ENCODE results near the gene RASD1.
A peak's percentile ranks its signal among the peaks of the same experiment; 100 is the strongest.
"Not testable (repeated sequence)": the region's sequence is repeated elsewhere in the genome, so short reads cannot be mapped to it uniquely, and the experiment has no call there.

RASD1 gene

DNA sequence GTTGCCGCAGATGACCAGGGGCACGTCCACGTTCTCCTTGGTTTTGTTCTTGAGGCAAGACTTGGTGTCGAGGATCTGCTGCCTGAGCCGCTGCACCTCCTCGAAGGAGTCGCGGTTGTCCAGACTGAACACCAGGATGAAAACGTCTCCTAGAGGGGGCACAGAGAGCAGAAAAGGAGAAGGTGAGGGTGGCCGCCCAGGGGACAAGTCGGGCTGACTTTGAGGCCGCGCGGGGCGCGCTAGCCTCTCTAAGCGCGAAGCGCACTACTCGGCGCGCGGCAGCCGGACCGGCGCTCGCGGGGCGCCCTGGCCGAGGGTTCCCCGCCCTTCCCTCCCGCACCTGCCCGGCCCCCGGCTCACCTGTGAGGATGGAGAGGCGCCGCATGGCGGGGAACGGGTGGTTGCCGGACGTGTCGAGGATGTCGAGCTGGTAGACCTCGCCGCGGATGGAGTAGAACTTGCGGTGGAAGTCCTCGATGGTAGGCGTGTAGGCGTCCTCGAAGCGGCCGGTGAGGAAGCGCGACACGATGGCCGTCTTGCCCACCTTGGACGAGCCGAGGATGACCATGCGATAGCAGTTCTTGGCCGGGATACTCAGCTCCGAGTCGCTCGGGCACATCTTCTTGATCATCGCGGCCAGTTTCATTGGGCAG lies 533 bp downstream of the RASD1 start:
- no peak for DNase-seq

DNA sequence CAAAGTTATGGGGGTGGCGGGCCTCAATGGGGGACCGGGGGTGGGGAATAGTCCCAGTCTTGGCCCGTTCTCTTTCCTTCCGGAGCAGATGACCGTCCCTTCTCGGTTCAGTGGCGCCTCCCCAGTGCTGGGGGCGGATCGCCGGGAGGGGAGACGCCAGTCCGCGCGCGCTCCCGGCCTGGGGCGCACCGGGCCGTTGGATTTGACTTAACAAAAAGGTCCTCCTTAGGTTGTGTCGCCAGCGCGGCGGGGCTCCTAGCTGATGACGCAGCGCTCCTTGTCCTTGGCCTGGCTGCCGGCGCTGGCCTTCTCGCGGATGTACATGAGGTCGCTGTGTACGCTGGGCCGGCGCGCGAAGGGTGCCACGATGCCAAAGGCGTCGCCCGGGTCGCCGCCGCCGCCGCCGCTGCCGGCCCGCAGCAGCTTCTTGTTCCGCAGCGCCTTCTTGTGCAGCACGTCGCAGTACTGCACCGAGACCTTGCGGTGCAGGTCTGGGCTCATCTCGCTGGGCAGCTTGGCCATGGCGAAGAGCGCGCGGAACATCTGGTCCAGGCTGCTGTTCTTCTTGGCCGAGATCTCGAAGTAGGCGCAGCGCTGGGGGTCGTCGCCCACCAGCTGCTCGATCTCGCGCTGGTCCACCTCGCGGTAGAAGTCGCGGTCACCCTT lies 1.2 kb downstream of the RASD1 start:
- peak; percentile 91 for DNase-seq

DNA sequence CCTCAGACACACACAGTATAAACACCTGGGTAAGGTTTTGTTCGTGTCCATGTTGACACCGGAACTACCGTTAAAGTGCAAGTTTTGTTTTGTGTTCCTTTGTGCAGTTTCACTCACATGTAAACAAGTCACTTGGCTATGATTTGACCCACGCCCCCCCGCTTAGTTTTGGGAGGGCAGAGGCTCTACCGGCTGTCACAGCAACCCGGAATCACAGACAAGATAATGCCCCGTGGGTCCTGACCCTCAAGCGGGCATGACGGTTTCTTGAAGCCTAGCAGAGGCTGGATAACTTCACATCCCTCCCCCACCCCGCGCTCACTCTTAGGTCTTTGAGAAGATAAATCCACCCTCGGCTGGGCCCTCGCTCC lies 1.7 kb downstream of the RASD1 start:
- DNase-seq = peak; percentile 59

DNA sequence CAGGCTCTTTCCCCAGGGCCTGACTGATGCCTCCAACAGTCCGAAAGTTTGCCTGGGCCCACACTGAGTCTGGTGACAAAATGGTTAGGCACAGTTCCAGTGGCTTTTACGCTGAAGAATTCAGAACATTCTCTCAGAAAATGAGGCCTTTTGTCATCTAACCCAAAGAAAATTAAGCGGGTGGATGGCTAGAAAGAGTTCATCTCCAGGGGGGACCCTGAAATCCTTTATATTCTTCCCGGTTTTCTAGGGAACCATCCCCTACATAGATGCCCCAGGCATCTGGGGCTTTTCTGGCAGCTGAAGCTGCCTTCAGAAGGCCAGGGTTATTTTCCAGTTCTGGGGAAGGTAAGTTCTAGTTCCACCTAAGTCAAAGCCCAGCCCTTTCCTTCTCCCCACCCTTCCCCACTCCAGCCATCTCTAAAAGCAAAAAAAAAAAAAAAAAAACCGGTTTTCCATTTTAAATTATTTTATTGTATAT lies 2.2 kb downstream of the RASD1 start:
- DNase-seq = no peak

DNA sequence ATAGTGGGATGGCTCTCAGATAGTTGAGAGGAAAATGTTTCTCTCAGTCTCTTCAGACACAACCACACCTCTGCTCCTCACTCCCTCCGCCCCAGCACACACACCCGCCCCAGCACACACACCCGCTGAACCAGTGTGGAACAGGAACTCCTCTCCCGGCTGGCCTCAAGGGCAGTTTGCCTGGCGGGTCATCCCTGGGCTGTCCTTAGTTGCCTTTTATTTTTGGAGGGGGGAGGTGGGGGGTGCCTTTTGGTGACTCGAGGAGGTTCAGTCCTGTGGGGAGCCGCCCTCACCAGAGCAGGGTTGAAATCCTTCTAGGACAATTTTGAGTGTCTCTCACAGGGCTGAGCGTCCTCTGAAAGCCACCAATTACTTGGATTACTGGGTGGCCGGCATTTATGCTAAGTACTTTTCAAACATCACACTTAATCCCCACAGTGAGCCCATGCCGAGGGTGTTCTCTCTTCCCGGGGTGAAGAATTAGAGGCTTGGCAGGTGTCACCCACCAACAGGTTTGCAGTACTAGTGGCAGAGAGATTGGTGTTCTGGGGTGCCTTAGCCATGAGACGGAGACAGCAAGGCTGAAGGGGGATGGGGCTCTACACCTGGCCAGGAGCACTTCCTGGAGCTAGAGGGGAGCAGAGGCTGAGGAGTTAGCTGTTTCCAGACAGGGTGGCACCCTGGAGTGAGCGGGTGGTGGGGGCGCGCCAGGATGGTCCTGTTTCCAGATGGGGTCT lies 2.8 kb downstream of the RASD1 start:
- no peak for DNase-seq

DNA sequence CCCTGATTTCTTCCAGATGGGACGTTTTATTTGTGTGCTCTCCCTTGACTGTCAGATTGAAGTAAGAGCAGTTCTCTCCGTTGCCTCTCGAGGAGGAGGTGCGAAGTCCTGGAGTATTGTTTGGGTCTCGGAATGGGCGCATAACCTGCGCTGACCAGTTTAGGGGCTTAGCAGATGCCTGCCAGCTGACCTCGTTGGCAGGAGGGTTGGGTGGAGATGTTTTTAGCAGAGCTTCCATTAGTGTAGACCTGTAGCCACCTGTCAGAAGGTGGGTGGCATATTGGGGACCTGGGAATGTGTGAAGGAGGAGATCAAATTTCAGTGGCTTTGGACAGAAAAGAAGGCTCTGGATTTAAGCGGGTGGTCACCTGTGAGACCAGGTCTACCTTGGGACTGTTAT lies 3.6 kb downstream of the RASD1 start:
- DNase-seq = no peak

DNA sequence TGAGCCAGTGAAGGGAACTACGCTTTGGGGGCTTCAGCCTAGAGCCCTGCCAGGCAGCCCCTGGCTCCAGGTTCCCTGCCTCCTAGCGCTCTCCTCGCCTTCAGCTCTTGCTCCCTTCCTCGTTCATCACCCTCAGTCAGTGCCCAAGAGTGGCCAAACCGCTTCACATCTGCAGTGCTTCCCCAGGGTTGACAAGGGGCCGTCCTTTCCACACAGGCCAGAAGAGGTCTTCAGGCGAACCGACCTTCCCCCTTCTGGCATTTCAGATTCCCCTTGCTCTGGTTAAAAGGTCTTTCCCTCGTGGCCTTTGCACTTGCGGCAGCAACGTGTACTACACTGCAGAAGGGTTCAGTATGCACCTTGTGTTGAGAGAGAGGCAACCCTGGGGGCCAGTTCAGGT lies 4.1 kb downstream of the RASD1 start:
- DNase-seq = no peak

DNA sequence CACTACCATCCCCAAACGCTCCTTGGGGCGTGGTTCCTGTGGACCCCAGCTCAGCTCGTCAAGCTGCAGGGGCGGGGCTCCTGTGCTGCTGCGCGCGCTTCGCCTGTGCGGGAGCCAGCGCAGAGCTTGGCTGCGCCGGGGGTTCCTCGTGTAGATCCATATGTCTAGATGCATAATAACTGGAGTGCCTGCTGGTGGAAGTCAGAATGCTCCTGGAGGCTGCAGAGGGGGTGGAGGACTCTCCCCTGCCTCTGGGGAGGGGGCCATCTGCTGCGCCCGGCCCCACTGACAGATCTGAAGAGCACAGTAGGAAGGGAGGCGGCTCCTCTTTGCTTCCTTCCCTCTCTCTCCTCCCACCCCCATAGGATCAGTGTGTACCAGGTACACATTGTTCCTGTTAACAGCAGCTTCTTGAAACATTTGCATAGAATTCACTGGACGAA lies 4.6 kb downstream of the RASD1 start:
- peak; percentile 51 for DNase-seq

DNA sequence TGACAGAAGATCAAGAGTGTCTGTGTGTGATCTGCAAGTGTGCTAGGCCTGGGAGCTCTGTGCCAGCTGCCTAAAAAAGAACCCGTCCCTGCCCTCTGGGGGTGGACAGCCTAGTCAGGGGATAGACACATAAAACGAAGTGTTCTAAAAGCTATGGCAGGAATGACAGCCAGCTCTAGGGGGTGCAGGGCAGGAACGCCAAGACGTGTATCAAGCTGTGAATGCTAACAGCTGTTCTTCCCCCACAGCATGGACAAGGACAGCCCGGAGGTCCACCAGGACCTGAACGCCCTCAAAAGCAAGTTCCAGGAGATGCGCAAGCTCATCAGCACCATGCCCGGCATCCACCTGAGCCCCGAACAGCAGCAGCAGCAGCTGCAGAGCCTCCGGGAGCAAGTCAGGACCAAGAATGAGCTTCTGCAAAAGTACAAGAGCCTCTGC lies 5.1 kb downstream of the RASD1 start:
- peak; percentile 48 for DNase-seq

DNA sequence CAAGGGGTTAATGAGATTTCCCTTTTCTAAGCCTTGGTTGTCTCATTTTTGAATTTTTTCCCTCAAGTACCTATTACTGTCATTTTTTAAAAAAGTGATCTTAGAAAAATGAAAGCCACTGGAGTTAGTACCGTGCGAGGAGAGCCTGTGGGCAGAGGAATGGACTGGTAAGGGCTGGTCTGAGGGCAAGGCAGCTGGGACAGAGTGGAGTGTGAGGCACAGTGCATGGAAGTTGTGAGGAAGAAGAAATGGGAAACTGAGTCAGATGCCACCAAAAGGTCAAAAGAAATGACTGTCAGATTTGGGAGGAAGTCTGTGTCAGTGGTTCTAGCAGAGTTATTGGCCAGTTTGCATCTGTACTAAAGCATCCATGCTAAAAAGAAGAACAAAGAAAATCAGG lies 8.2 kb downstream of the RASD1 start:
- DNase-seq = no peak

DNA sequence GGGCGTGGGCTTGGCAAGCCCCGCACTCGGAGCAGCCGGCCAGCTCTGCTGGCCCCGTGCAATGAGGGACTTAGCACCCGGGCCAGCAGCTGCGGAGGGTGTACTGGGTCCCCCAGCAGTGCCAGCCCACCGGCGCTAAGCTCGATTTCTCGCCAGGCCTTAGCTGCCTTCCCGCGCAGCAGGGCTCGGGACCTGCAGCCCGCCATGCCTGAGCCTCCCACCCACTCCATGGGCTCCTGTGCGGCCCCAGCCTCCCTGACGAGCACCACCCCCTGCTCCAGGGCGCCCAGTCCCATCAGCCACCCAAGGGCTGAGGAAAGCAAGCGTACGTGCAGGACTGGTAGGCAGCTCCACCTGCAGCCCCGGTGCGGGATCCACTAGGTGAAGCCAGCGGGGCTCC lies 9.8 kb downstream of the RASD1 start:
- DNase-seq = not testable (repeated sequence)

DNA sequence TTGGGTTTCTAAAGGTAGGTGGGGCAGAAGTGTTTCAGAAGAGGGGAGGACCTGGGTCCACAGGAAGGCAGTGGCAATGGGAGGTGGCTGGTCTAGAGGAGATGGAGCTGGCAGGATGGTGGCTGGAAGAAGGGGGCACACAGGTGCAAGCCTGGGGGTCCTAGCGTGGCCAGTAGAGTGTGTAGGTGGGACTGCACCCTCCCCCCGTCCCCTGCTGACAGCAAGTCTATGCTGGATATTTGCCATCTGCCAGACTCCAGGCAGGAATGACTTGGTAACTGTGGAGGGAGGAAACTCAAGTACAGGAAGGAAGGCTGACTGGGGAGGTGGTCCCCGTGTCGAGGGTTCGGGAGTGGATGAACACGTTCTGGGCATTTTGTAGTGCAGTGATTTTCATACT lies 10.8 kb downstream of the RASD1 start:
- DNase-seq = no peak

DNA sequence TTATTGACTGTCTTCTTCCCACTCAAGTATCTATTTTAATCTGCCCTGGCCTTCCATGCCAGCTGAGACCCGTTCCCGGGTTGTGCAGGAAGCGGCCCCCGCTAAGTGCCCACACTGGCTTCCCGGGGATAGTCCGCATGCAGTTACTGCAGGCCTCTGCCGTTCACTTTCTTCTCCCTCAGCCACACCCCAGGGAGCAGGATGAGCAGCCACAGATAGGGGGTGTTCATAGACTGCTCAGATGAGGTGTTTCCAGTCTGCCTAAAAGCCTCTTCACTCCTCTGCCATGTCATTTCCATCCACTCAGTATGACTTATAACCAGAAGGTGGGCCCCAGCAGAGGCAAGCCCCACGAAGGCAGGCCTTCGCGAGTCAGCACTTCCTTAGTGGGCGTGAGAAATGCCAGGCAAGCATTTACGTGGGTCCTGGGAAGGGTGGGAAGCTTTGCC lies 11.7 kb downstream of the RASD1 start:
- no peak for DNase-seq

DNA sequence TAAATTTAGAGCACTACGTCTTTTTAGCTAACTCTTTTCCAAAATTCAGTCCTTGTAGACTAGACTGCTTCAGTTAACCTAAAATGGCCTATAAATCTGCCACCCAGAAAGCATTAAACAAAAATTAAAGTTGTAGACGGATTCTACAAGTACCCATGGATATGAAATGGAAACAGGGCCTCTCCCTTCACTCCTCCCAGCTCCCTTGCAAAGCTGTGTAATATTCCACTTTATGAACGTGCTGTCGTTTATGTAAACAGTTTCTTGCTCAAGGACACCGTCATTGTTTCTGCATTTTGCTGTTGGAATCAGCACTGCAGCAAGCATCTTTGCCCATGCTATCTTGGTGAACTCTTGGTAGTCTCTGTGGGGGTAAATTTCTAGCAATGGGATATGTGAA lies 14.3 kb downstream of the RASD1 start:
- DNase-seq = no peak

DNA sequence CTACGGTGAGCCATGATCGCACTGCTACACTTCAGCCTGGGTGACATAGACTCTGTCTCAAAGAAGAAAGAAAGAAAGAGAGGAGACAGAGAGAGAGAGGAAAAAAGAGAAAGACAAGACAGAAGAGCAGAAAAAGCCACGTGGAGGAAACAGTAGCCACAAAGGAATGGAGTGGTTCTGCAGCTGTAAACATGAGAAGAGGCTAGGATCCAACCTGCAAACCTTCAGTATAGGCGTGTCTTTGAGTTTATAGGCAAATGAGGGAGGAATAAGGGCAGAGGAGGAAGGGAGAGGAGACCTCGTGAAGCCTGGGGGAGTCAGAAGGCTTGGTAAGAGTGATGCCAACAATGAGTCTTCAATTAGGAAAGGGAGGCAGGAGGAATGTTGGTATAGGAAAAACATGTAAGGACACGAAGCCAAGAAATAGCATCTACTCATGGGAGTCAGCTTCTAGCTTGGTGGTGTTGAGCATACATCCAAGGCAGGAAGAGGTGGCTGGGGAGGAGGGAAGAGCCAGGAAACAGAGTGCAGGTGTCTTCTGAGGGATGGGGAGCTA lies 15.5 kb downstream of the RASD1 start:
- no peak for DNase-seq

DNA sequence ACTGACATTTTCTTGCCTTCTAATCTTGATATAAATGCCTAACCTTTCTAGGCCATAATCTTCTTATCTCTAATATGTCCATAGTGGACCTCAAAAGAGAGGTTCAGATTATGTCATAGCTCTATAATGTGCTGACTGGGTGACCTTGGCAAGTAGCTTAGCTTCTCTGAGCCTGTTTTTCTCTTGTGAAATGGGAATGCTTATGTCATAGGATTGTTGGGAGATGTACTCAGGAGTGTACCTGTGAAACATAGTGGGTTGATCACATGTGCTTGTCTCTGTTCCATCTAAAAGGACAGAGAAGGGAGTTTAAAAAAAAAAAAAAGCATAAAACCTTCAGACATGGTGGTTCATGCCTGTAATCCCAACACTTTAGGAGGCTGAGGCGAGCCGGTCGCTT lies 17.0 kb downstream of the RASD1 start:
- no peak for DNase-seq

DNA sequence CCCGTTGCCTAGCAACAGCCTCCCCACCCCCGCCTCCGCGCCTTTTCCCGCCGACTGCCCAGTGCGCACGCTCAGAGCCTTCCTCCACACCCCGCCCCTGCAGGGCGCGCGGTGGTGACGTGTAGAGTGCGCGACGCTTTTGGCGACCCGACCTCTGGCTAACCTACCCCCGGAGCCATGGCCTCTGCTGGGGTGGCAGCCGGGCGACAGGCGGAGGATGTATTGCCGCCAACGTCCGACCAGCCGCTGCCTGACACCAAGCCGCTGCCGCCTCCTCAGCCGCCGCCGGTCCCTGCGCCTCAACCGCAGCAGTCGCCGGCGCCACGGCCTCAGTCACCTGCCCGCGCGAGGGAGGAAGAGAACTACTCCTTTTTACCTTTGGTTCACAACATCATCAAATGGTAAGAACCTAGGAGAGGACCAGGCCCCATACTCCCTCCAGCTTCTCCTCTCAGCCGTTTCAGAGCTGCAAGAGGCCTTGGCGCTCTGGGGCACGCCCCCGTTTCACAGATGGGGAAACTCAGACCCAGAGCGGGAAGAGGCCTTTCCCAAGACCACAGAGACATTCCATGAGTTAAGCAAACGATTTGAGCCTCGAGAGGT lies 19.2 kb downstream of the RASD1 start, which contains the start of gene MED9:
Gene MED9 (plus strand): TSS at position 136 of the 603 bp plus-strand sequence. CDS start 42 bp downstream, at position 178.
- DNase-seq = peak; percentile 95

DNA sequence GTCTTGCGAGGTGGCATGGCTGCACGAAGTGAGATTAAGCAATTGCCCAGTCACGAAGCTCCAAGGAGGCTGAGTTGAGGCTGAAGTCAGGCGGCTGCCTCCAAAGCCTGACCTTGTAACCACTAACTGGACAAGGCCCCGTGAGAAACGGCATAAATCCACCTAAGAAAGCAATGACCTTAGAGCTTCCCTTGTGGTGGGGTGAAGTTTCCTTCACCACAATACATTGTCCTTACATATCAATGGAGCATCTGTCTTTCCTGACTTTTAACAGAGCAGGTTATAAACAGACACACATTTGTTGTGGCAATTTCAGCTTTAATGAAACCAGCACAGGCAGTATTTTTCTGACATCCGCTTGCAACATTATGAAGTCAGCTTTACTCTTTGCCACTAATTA lies 21.9 kb downstream of the RASD1 start:
- DNase-seq = no peak

DNA sequence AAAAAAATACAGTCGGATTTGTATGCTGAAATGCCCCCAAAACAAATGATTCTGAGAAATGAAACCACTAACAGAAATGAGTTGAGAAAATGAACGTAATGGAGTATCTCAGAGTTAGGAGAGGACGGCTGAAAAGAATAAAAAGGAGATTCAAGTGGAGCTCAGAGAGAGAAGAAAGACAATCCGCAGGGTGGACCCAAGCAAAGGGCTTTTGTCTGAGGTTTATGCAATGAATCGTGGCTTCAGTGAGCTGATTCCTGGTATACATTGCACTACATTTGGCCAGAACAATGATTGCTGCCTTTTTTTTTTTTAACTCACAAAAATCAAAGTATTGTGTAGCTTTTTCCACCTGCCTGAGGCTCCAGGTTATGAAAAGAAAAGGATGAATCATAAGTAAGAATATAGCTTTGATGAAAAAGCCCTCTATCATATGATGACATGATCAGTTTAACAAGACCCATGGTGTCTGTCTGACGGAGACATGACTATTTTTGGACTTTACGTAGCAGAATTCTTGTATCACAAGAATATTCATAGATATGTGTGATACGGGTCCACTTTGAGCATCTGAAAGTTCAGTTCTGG lies 23.8 kb downstream of the RASD1 start:
- DNase-seq = no peak

DNA sequence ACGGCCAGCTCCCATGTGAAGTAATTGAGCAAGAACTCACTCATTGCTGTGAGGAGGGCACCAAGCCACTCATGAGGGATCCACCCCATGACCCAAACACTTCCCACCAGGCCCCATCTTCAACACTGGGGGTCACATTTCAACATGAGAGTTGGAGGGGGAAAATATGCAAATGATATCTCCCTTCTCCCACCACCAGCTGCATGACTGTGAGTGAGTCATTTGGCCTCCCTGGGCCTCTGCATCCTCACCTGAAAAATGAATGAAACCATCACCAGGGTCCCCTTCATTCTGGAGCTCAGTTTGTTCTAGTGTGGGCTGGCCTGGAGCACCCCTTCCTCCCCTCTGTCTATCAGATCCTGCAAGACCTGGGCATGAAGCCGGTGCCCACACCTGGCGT lies 26.2 kb downstream of the RASD1 start:
- no peak for DNase-seq

DNA sequence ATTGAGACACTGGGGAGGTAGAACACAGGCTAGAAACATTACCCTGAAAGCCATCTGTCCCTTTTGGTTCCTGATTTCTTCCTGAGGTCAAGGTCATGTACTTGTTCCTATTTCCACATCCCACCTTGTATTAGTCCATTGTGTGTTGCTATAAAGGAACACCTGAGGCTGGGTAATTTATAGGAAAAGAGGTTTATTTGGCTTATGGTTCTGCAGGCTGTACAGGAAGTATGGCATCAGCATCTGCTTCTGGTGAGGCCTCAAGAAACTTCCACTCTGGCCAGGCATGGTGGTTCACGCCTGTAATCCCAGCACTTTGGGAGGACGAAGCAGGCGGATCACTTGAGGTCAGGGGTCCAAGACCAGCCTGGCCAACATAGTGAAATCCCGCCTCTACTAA lies 26.8 kb downstream of the RASD1 start:
- no peak for DNase-seq

DNA sequence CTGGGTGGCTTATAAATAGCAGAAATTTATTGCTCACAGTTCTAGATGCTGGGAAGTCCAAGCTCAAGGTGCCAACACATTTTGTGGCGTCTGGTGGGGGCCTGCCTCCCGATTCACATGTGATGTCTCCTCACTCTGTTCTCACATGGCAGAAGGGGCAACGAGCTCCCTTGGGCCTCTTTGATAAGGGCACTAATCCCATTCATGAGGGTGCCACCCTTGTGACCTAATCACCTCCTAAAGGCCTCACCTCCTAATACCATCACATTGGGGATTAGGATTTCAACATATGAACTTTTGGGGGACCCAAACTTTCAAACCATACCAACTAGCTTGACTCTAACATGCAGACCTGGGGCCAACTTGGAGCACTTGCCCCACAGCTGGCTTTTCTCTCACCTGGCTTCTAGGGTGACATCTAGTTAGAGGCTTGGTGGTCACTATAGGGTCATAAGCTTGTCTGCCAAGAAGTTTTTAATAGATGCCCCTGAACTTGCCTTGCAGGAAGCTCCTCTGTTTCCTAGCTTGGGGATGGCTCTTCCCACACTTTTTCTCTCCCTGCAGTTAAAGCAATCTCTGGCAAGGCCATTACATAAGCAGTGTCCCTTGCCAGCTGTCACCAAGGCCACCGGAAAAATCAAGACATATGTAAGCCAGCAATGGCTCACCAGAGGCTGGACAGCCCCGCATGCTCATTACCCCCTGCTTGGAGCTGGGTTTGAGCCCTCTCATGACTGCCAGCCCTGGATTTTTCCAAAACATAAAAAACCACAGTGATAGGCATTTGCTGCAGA lies 27.8 kb downstream of the RASD1 start:
- DNase-seq = no peak
